Measurements from ENCODE around the gene FNDC3B.

GRCh38 chr3:172197344-172197743, 158.0 kb downstream of the FNDC3B start:
- no peak for TF ChIP-seq POLR2AphosphoS5 (IDR thresholded peaks at IDR 0.05; ENCODE audit: low read depth, low read length)
- TF ChIP-seq SIN3A (IDR thresholded peaks at IDR 0.05; ENCODE audit: borderline replicate concordance, insufficient read depth, low read length), result no peak
- TF ChIP-seq REST (IDR thresholded peaks at IDR 0.05; ENCODE audit: insufficient read depth in 1 of 2, low read depth in 2 of 2, low read length in 2 of 2), result no peak
- TF ChIP-seq TAF1 (IDR thresholded peaks at IDR 0.05; ENCODE audit: borderline replicate concordance, insufficient read depth, low read length), result no peak
- TF ChIP-seq FOXP2 (optimal IDR thresholded peaks at IDR 0.05; ENCODE audit: borderline replicate concordance, extremely low read depth, extremely low read length, insufficient read depth), result no peak

Data from PFSK-1 (cell line).